MM.1S (cell line): Measurements from ENCODE around the gene WDFY3.

Experiments used
- CTCF ChIP-seq: fragments of 300-600 bp; sonication (generic); IDR thresholded peaks from 2 replicates; pipeline ENCODE4 v1.5.1; 2016; ENCODE audit warnings: antibody characterized with exemption, low read length, mixed read lengths
- EZH2 ChIP-seq: fragments of 300-600 bp; sonication (generic); optimal IDR thresholded peaks from 2 replicates; pipeline ENCODE3; 2017; ENCODE audit warnings: low read depth, mild to moderate bottlenecking, antibody characterized with exemption, low read length, mixed read lengths

GRCh38 chr4:85005865-85006377 lies 39.4 kb upstream of the WDFY3 start:
- TF ChIP-seq CTCF (no peak), EZH2 (no peak)
